ENCODE results near the gene POTEH. TPM values are rescaled to one million over a fixed set of nuclear protein-coding genes. Genes with fewer than 3 reads are reported as not detected.
"Not testable (repeated sequence)": the region's sequence is repeated elsewhere in the genome, so short reads cannot be mapped to it uniquely, and the experiment has no call there.

The POTEH gene
- total RNA-seq, result not detected

GRCh38 chr22:15689749-15690125, at the start of gene POTEH:
POTEH (plus strand) TSS chr22:15690026; CDS start chr22:15690078, 52 bp downstream.
- not testable (repeated sequence) for DNase-seq

GRCh38 chr22:15642288-15642861, 47.5 kb upstream of the POTEH start:
- DNase-seq, result not testable (repeated sequence)

GRCh38 chr22:15651954-15652353, 37.9 kb upstream of the POTEH start:
- DNase-seq, result not testable (repeated sequence)

- DNase-seq, result not testable (repeated sequence)
These were observed 37.1 kb upstream of the POTEH start for GRCh38 chr22:15652738-15653137.

- not testable (repeated sequence) for DNase-seq
These were observed 36.6 kb upstream of the POTEH start for GRCh38 chr22:15653241-15653640.

- not testable (repeated sequence) for DNase-seq
These were observed 28.7 kb upstream of the POTEH start for GRCh38 chr22:15661102-15661501.

- DNase-seq, result not testable (repeated sequence)
These were observed 25.1 kb upstream of the POTEH start for GRCh38 chr22:15664682-15665081.

GRCh38 chr22:15665478-15665877, 24.3 kb upstream of the POTEH start:
- DNase-seq, result not testable (repeated sequence)

GRCh38 chr22:15669430-15669829, 20.4 kb upstream of the POTEH start:
- not testable (repeated sequence) for DNase-seq

- not testable (repeated sequence) for DNase-seq
These were observed 10.1 kb upstream of the POTEH start for GRCh38 chr22:15679702-15680101.

- not testable (repeated sequence) for DNase-seq
These were observed 5.7 kb upstream of the POTEH start for GRCh38 chr22:15684115-15684514.

GRCh38 chr22:15684695-15685094, 5.1 kb upstream of the POTEH start:
- DNase-seq, result not testable (repeated sequence)

- DNase-seq, result not testable (repeated sequence)
These were observed 4.2 kb upstream of the POTEH start for GRCh38 chr22:15685641-15686040.

GRCh38 chr22:15687086-15687485, 2.7 kb upstream of the POTEH start:
- not testable (repeated sequence) for DNase-seq

GRCh38 chr22:15687676-15688075, 2.1 kb upstream of the POTEH start:
- not testable (repeated sequence) for DNase-seq

GRCh38 chr22:15688090-15688489, 1.7 kb upstream of the POTEH start:
- DNase-seq, result not testable (repeated sequence)

GRCh38 chr22:15689012-15689748, 646 bp upstream of the POTEH start:
- not testable (repeated sequence) for DNase-seq

GRCh38 chr22:15713600-15713999, 23.8 kb downstream of the POTEH start:
- DNase-seq, result not testable (repeated sequence)

GRCh38 chr22:15714125-15714524, 24.3 kb downstream of the POTEH start:
- DNase-seq, result not testable (repeated sequence)

- not testable (repeated sequence) for DNase-seq
These were observed 32.1 kb downstream of the POTEH start for GRCh38 chr22:15721884-15722283.

- not testable (repeated sequence) for DNase-seq
These were observed 39.5 kb downstream of the POTEH start for GRCh38 chr22:15729209-15729917.

- DNase-seq, result not testable (repeated sequence)
These were observed 41.2 kb downstream of the POTEH start for GRCh38 chr22:15731023-15731422.

GRCh38 chr22:15734411-15734810, 44.6 kb downstream of the POTEH start:
- DNase-seq, result not testable (repeated sequence)

All from tongue (tissue), 2 donors.